NCI-H2227 (cell line): Measurements from ENCODE around the gene GGACT.
A peak's percentile ranks its signal among the peaks of the same experiment; 100 is the strongest.
"Not testable (repeated sequence)": the region's sequence is repeated elsewhere in the genome, so short reads cannot be mapped to it uniquely, and the experiment has no call there.

Experiments used
- DNase-seq: peaks from one replicate; lab custom pipeline; 2025; ENCODE audit not compliant: unreplicated experiment; lab: John Stamatoyannopoulos, UW

The GGACT gene

GRCh38 chr13:100601716-100602115 is 13.1 kb upstream of the GGACT start:
- DNase-seq: no peak

GRCh38 chr13:100600915-100601314 is 12.3 kb upstream of the GGACT start:
- no peak for DNase-seq

GRCh38 chr13:100600461-100600860 is 11.9 kb upstream of the GGACT start:
- no peak for DNase-seq

- no peak for DNase-seq
Measured at GRCh38 chr13:100597253-100597652, 8.7 kb upstream of the GGACT start.

- no peak for DNase-seq
Measured at GRCh38 chr13:100596516-100596915, 7.9 kb upstream of the GGACT start.

- DNase-seq: no peak
Measured at GRCh38 chr13:100594731-100595130, 6.1 kb upstream of the GGACT start.

- no peak for DNase-seq
Measured at GRCh38 chr13:100594255-100594654, 5.7 kb upstream of the GGACT start.

- DNase-seq: no peak
Measured at GRCh38 chr13:100589178-100589725, 663 bp upstream of the GGACT start.

GRCh38 chr13:100584896-100585295 is 3.7 kb downstream of the GGACT start:
- no peak for DNase-seq

- no peak for DNase-seq
Measured at GRCh38 chr13:100581504-100581903, 7.1 kb downstream of the GGACT start.

- DNase-seq: no peak
Measured at GRCh38 chr13:100581030-100581429, 7.6 kb downstream of the GGACT start.

- DNase-seq: no peak
Measured at GRCh38 chr13:100580045-100580444, 8.5 kb downstream of the GGACT start.

GRCh38 chr13:100577239-100577638 is 11.3 kb downstream of the GGACT start:
- not testable (repeated sequence) for DNase-seq

GRCh38 chr13:100573121-100573520 is 15.5 kb downstream of the GGACT start:
- peak; percentile 60 for DNase-seq

GRCh38 chr13:100566543-100566942 is 22.0 kb downstream of the GGACT start:
- DNase-seq: no peak

GRCh38 chr13:100565286-100565685 is 23.3 kb downstream of the GGACT start:
- no peak for DNase-seq

- DNase-seq: no peak
Measured at GRCh38 chr13:100564444-100565223, 24.0 kb downstream of the GGACT start.

GRCh38 chr13:100563779-100564178 is 24.8 kb downstream of the GGACT start:
- no peak for DNase-seq

- no peak for DNase-seq
Measured at GRCh38 chr13:100561599-100562204, 26.9 kb downstream of the GGACT start.

GRCh38 chr13:100561158-100561499 is 27.5 kb downstream of the GGACT start:
- DNase-seq: no peak

GRCh38 chr13:100560498-100561157 is 28.0 kb downstream of the GGACT start:
- DNase-seq: no peak

- no peak for DNase-seq
Measured at GRCh38 chr13:100559886-100560285, 28.7 kb downstream of the GGACT start.
